Spinal cord (tissue), 10 donors: ENCODE data around the gene LDHAL6B. TPM values are rescaled to one million over a fixed set of nuclear protein-coding genes. Genes with fewer than 3 reads are reported as not detected.

ENCODE experiments used
- DNase-seq, 6 donors: peaks; one replicate each; pipeline versions ENCODE4 v3.0.0 to v3.0.0-alpha.2; 2013 to 2015; ENCODE audit warnings: low spot score in 6 of 6, low read depth in 4 of 6
- H3K27ac ChIP-seq: one replicate; pipeline ENCODE4 v1.5.1; 2013; ENCODE audit warnings: low read depth, low read length, control low read depth
- H3K27me3 ChIP-seq: one replicate; pipeline ENCODE4 v1.6.1; 2013; ENCODE audit warnings: low read length; ENCODE audit not compliant: control insufficient read depth, insufficient read depth
- H3K36me3 ChIP-seq: one replicate; pipeline ENCODE4 v1.6.1; 2013; ENCODE audit warnings: low read length; ENCODE audit not compliant: control insufficient read depth, insufficient read depth
- H3K4me1 ChIP-seq: one replicate; pipeline ENCODE4 v1.6.1; 2013; ENCODE audit warnings: low read length; ENCODE audit not compliant: control insufficient read depth, insufficient read depth
- H3K4me3 ChIP-seq: one replicate; pipeline ENCODE4 v1.5.1; 2013; ENCODE audit warnings: low read depth, low read length, control low read depth
- H3K9me3 ChIP-seq: one replicate; pipeline ENCODE4 v1.6.1; 2013; ENCODE audit warnings: low read length; ENCODE audit not compliant: control insufficient read depth, insufficient read depth
- WGBS: methylation state at CpG from one replicate; pipeline ENCODE4 v1.1.5; 2013; ENCODE audit warnings: missing lambda C conversion rate; ENCODE audit not compliant: insufficient coverage; 5-methylcytosine and 5-hydroxymethylcytosine counted together
- polyA plus RNA-seq, 2 donors: library from polyadenylated mRNA; unstranded; fragments of 120-200 nt; gene quantifications; one replicate each; pipeline ENCODE4 v1.2.1, GENCODE V29; 2013; ENCODE audit not compliant: insufficient read length in 2 of 2
- total RNA-seq, 2 donors: library from RNA; depleted of rRNA in 1 of 2; stranded (reverse); fragments of 120-200 nt in 1 of 2; fragments of >200 nt in 1 of 2; gene quantifications; one replicate each; pipeline versions ENCODE4 v1.2.3 to v1.2.4, GENCODE V29; 2013 to 2014
- donor health status: healthy.

Gene LDHAL6B
- total and polyA plus RNA-seq, 4 donors = 0.32 TPM; not detected in 3

DNA sequence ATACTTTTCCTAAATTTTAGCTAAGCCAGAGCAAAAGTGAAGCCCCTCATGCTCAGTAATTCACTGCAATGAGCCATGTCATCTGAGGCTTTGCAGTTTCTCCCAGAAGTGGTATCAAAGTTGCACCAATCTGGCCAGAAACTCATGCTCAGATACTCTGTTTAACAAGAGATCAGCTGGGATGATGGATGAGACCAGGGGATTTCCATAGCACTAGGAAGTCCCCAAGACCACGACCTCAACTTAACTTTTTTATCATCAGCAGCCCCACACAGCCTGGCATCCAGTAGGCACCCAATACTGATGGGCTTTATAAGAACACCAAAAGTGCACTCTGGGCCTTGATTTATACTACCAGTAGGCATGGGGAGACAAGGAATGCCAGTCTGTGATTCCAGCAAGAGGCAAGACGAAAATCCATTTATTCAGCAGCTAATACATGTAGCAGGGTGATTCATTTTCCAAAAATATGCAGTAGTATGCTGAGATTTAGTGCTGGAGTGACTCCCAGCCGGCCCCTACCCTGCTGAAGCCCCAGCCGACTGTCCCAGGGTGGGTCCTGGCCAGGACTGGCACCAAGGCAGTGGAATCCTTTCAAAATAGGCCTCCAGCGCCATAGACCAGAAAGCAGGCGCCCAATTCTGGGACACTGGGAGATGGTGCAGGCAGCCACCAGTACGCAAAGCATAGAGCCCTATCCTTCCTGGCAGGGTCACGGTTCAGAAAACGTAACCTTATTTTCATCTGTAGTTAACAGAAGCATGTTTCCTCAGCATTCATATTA lies 612 bp upstream of the LDHAL6B start:
- Histone ChIP-seq H3K9me3 (no peaks in the 10 kb centered on the region), H3K27me3 (no peaks in the 10 kb centered on the region), H3K4me3 (no peak overlapping the region), H3K36me3 (peaks cover 8% of the 10 kb centered on the region), H3K4me1 (no peaks in the 10 kb centered on the region), H3K27ac (no peak overlapping the region)
- no peak for DNase-seq
- 81% methylated on average over 7 of the region's 9 CpGs for WGBS

GRCh38 chr15:59208613-59209249 lies 2.1 kb downstream of the LDHAL6B start:
- H3K9me3 ChIP-seq = no peaks in the 10 kb centered on the region
- no peaks in the 10 kb centered on the region for H3K4me1 ChIP-seq
- H3K27ac ChIP-seq = no peak overlapping the region
- DNase-seq = no peak
- WGBS = 92% methylated on average over 6 of the region's 7 CpGs
- peaks cover 7% of the 10 kb centered on the region for H3K36me3 ChIP-seq
- H3K27me3 ChIP-seq = no peaks in the 10 kb centered on the region
- H3K4me3 ChIP-seq = no peak overlapping the region

GRCh38 chr15:59210186-59210585 lies 3.5 kb downstream of the LDHAL6B start:
- no peaks in the 10 kb centered on the region for H3K4me1 ChIP-seq
- no peak overlapping the region for H3K4me3 ChIP-seq
- H3K27me3 ChIP-seq = no peaks in the 10 kb centered on the region
- no peaks in the 10 kb centered on the region for H3K9me3 ChIP-seq
- DNase-seq = no peak
- 71% methylated on average over 2 of the region's 2 CpGs for WGBS
- H3K27ac ChIP-seq = no peak overlapping the region
- peaks cover 7% of the 10 kb centered on the region for H3K36me3 ChIP-seq

DNA sequence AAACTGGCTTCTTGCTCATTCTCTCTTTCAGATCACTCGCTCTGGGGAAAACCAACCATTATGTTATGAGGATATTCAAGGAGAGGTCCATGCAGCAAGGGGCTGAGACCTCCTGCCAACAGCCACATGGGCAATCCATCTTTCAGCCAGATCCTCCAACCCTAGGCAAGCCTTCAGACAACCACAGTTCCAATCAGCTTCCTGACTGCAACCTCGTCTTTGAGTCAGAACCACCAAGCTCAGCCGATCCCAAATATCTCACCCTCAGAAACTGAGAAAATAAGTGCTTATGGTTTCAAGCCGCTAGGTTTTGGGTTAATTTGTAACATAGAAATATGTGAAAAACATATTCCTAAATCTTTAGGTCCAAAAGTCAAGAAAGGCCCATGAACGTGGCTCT lies 10.3 kb downstream of the LDHAL6B start:
- DNase-seq = no peak
- no peaks in the 10 kb centered on the region for H3K9me3 ChIP-seq
- no CpG with 5 or more reads among the region's 5 CpGs for WGBS
- peaks cover 4% of the 10 kb centered on the region for H3K36me3 ChIP-seq
- no peaks in the 10 kb centered on the region for H3K27me3 ChIP-seq
- no peaks in the 10 kb centered on the region for H3K4me1 ChIP-seq
- no peak overlapping the region for H3K27ac ChIP-seq
- no peak overlapping the region for H3K4me3 ChIP-seq

GRCh38 chr15:59217876-59218498 lies 11.3 kb downstream of the LDHAL6B start:
- no peaks in the 10 kb centered on the region for H3K9me3 ChIP-seq
- 89% methylated on average over 12 of the region's 14 CpGs for WGBS
- peak in 1 of 6 donors; percentile 80 for DNase-seq
- no peak overlapping the region for H3K27ac ChIP-seq
- H3K36me3 ChIP-seq = peaks cover 4% of the 10 kb centered on the region
- no peaks in the 10 kb centered on the region for H3K27me3 ChIP-seq
- H3K4me1 ChIP-seq = no peaks in the 10 kb centered on the region
- no peak overlapping the region for H3K4me3 ChIP-seq

DNA sequence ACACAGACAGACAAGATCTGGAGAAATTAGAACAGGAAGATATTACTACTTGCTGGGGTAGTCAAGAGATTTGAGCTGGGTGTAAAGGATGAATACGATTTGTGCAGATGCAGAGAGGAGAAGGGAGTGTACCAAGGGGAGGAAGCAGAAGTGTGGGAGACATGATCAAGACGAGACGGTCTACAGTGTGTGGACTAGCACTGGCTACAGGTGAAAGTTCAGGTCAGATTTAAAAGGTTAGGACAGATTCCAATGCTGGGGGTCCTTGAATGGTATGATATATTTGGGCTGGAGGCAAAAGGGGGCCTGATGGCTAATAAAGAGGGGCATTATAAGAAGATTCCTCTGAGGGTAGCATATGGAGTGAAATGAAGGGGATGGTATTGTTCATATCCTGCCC lies 12.1 kb downstream of the LDHAL6B start:
- Histone ChIP-seq H3K4me1 (no peaks in the 10 kb centered on the region), H3K4me3 (no peak overlapping the region), H3K27ac (no peak overlapping the region), H3K36me3 (peaks cover 4% of the 10 kb centered on the region), H3K9me3 (no peaks in the 10 kb centered on the region), H3K27me3 (no peaks in the 10 kb centered on the region)
- no peak for DNase-seq
- 95% methylated on average over 3 of the region's 3 CpGs for WGBS

DNA sequence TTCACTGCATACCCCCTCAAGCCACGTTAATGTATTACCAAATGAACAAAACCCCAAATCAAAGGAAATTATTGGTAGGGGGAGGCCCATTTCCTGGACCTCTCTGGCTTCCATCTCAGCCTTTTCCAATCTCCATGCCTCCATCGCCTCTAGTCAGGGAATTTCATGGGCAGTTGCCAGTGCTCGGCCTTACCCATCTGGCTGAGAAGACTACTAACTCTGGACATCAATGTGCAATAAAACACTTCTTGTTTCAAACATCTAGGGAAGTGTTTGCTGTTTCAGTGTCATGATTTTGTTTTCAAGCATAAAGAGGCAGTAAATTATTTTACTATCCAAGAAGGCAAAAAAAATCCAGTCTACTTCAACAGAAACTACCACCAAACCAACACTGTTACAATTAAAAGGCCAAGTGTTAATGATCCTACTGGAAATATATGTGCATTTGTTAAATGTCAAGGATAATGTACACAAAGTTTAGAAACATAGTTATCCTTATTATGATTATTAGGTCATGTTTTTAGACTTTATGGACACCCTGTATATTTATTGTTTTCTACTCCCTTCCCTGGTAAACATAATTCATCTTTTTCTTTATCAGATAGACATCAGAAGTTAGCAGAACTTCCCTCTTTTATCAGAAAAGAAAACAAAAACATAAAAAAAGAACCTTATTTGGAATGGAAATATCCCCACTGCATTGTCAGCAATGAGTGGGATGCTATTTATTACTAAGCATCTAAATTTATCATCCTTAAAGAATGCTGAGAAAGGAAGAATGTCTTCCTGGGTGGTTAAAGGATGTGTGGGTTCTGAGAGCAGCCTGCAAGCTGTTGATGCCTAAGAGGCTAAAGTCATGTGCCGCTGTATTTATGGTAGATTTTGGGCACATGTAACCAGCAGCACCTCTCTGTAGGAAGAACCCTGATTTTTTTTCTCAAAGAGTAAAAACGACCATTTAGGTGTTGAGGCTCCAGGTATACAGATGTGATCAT lies 15.2 kb downstream of the LDHAL6B start:
- no peak overlapping the region for H3K27ac ChIP-seq
- DNase-seq = peak in 3 of 6 donors; percentile 18 to 59 (median 28)
- no peaks in the 10 kb centered on the region for H3K9me3 ChIP-seq
- H3K4me3 ChIP-seq = no peak overlapping the region
- no peaks in the 10 kb centered on the region for H3K4me1 ChIP-seq
- peaks cover 4% of the 10 kb centered on the region for H3K36me3 ChIP-seq
- H3K27me3 ChIP-seq = no peaks in the 10 kb centered on the region
- WGBS = 86% methylated on average over 1 of the region's 5 CpGs

GRCh38 chr15:59222906-59223550 lies 16.4 kb downstream of the LDHAL6B start:
- no peaks in the 10 kb centered on the region for H3K9me3 ChIP-seq
- H3K27me3 ChIP-seq = no peaks in the 10 kb centered on the region
- WGBS = 75% methylated on average over 6 of the region's 11 CpGs
- H3K4me3 ChIP-seq = no peak overlapping the region
- DNase-seq = no peak
- H3K27ac ChIP-seq = no peak overlapping the region
- no peaks in the 10 kb centered on the region for H3K4me1 ChIP-seq
- no peaks in the 10 kb centered on the region for H3K36me3 ChIP-seq

- no peak for DNase-seq
- Histone ChIP-seq H3K9me3 (no peaks in the 10 kb centered on the region), H3K4me1 (no peaks in the 10 kb centered on the region), H3K27me3 (no peaks in the 10 kb centered on the region), H3K27ac (no peak overlapping the region), H3K36me3 (no peaks in the 10 kb centered on the region), H3K4me3 (no peak overlapping the region)
- WGBS = 92% methylated on average over 3 of the region's 3 CpGs
These were observed 17.1 kb downstream of the LDHAL6B start for GRCh38 chr15:59223736-59224135.
